ENCODE results near the gene PRLR.
"Not testable (repeated sequence)": the region's sequence is repeated elsewhere in the genome, so short reads cannot be mapped to it uniquely, and the experiment has no call there.

PRLR gene

GRCh38 chr5:35230038-35230611 lies at the start of gene PRLR:
Gene PRLR (minus strand): TSS chr5:35230487. CDS start chr5:35089620, 140,867 bp downstream.
- peak; percentile 41 for DNase-seq (ENCODE audit: low read depth)

- DNase-seq (ENCODE audit: low read depth), result no peak
Observed at GRCh38 chr5:35274839-35275509, 44.7 kb upstream of the PRLR start.

GRCh38 chr5:35269006-35269405 lies 38.7 kb upstream of the PRLR start:
- DNase-seq (ENCODE audit: low read depth), result no peak

- DNase-seq (ENCODE audit: low read depth), result no peak
Observed at GRCh38 chr5:35266276-35266675, 36.0 kb upstream of the PRLR start.

GRCh38 chr5:35264509-35264908 lies 34.2 kb upstream of the PRLR start:
- DNase-seq (ENCODE audit: low read depth), result no peak

- DNase-seq (ENCODE audit: low read depth), result no peak
Observed at GRCh38 chr5:35263266-35263877, 33.1 kb upstream of the PRLR start.

- no peak for DNase-seq (ENCODE audit: low read depth)
Observed at GRCh38 chr5:35253582-35253981, 23.3 kb upstream of the PRLR start.

GRCh38 chr5:35252963-35253362 lies 22.7 kb upstream of the PRLR start:
- DNase-seq (ENCODE audit: low read depth), result no peak

- DNase-seq (ENCODE audit: low read depth), result peak; percentile 7
Observed at GRCh38 chr5:35248843-35249780, 18.8 kb upstream of the PRLR start.

GRCh38 chr5:35247648-35248034 lies 17.4 kb upstream of the PRLR start:
- peak; percentile 1 for DNase-seq (ENCODE audit: low read depth)

GRCh38 chr5:35246900-35247647 lies 16.8 kb upstream of the PRLR start:
- DNase-seq (ENCODE audit: low read depth), result no peak

- no peak for DNase-seq (ENCODE audit: low read depth)
Observed at GRCh38 chr5:35246411-35246810, 16.1 kb upstream of the PRLR start.

- DNase-seq (ENCODE audit: low read depth), result not testable (repeated sequence)
Observed at GRCh38 chr5:35245371-35245770, 15.1 kb upstream of the PRLR start.

- no peak for DNase-seq (ENCODE audit: low read depth)
Observed at GRCh38 chr5:35244171-35244570, 13.9 kb upstream of the PRLR start.

- no peak for DNase-seq (ENCODE audit: low read depth)
Observed at GRCh38 chr5:35242702-35243258, 12.5 kb upstream of the PRLR start.

- no peak for DNase-seq (ENCODE audit: low read depth)
Observed at GRCh38 chr5:35240892-35241291, 10.6 kb upstream of the PRLR start.

GRCh38 chr5:35239911-35240610 lies 9.8 kb upstream of the PRLR start:
- DNase-seq (ENCODE audit: low read depth), result no peak

- DNase-seq (ENCODE audit: low read depth), result no peak
Observed at GRCh38 chr5:35239476-35239875, 9.2 kb upstream of the PRLR start.

- DNase-seq (ENCODE audit: low read depth), result no peak
Observed at GRCh38 chr5:35237580-35238376, 7.5 kb upstream of the PRLR start.

GRCh38 chr5:35236770-35237169 lies 6.5 kb upstream of the PRLR start:
- no peak for DNase-seq (ENCODE audit: low read depth)
